Caco-2 (cell line): Measurements from ENCODE around the gene PRG3. TPM values are rescaled to one million over a fixed set of nuclear protein-coding genes. Genes with fewer than 3 reads are reported as not detected.

Experiments used
- BruUV-seq: library from RNA; stranded (reverse); fragments of 400-500 nt; replicated peaks from 2 replicates; lab custom pipeline; 2021; lab: Mats Ljungman, UMichigan
- CTCF ChIA-PET: fragments of 300-600 bp; sonication (Branson Sonifier 250); formaldehyde crosslinking; loops from one replicate; lab custom pipeline; 2022; ENCODE audit warnings: antibody characterized with exemption; lab: Charles Lee
- POLR2A ChIA-PET: fragments of 300-600 bp; sonication (Branson Sonifier 250); formaldehyde crosslinking; loops from one replicate; lab custom pipeline; 2022; ENCODE audit warnings: antibody characterized with exemption; lab: Charles Lee
- DNase-seq, 2 experiments: peaks; one replicate each; pipeline versions ENCODE4 v3.0.0 to v3.0.0-alpha.2; 2020 to 2022
- H3K27me3 ChIP-seq: replicated peaks from 2 replicates; pipeline ENCODE4 v1.6.0; 2011; ENCODE audit warnings: low read length; ENCODE audit not compliant: control insufficient read depth, insufficient read depth
- H3K36me3 ChIP-seq: 2 replicates; pipeline ENCODE4 v1.5.1; 2011; ENCODE audit warnings: low read length; ENCODE audit not compliant: control insufficient read depth, insufficient read depth
- H3K4me1 ChIP-seq: fragments of 250-450 bp; sonication (Bioruptor Pico); 2 replicates; pipeline ENCODE4 v1.5.1; 2020; ENCODE audit warnings: mild to moderate bottlenecking
- H3K4me3 ChIP-seq: 2 replicates; pipeline ENCODE4 v1.5.1; 2011; ENCODE audit warnings: low read depth, mild to moderate bottlenecking, control low read depth, low read length
- H3K9me3 ChIP-seq: fragments of 250-450 bp; sonication (Bioruptor Pico); 2 replicates; pipeline ENCODE4 v1.5.1; 2020; ENCODE audit warnings: mild to moderate bottlenecking, moderate library complexity
- H3K27ac Mint-ChIP-seq: one replicate; pipeline ENCODE4 v1.8.0; 2022; ENCODE audit warnings: mixed read lengths; ENCODE audit not compliant: unreplicated experiment
- H3K27me3 Mint-ChIP-seq: one replicate; pipeline ENCODE4 v1.8.0; 2022; ENCODE audit warnings: mixed read lengths; ENCODE audit not compliant: insufficient read depth, unreplicated experiment
- H3K36me3 Mint-ChIP-seq: one replicate; pipeline ENCODE4 v1.8.0; 2022; ENCODE audit warnings: mild to moderate bottlenecking, mixed read lengths; ENCODE audit not compliant: insufficient read depth, unreplicated experiment
- H3K4me1 Mint-ChIP-seq: one replicate; pipeline ENCODE4 v1.8.0; 2022; ENCODE audit warnings: low read depth, mixed read lengths; ENCODE audit not compliant: unreplicated experiment
- H3K4me3 Mint-ChIP-seq: one replicate; pipeline ENCODE4 v1.8.0; 2022; ENCODE audit warnings: mild to moderate bottlenecking, moderate library complexity, mixed read lengths; ENCODE audit not compliant: unreplicated experiment
- H3K9me3 Mint-ChIP-seq: one replicate; pipeline ENCODE4 v1.8.0; 2022; ENCODE audit warnings: mixed read lengths; ENCODE audit not compliant: unreplicated experiment
- CTCF ChIP-seq, 2 experiments: fragments of 200-600 bp in 1 of 2; IDR thresholded peaks; 1 replicate in 1 of 2; 2 replicates in 1 of 2; pipeline versions ENCODE4 v1.5.1 to v1.8.0; 2011 to 2022; ENCODE audit warnings: antibody characterized with exemption in 1 of 2, control low read depth in 1 of 2, inconsistent platforms in 1 of 2, low read depth in 1 of 2, low read length in 1 of 2, mild to moderate bottlenecking in 1 of 2, moderate library complexity in 1 of 2; ENCODE audit not compliant: insufficient read depth in 1 of 2, severe bottlenecking in 1 of 2, unreplicated experiment in 1 of 2
- intact Hi-C: fragments of 100-400 bp; cut with micrococcal nuclease; formaldehyde crosslinking; loops from one replicate; pipeline ENCODE4 v1.10.0; 2022; ENCODE audit not compliant: unreplicated experiment
- total RNA-seq: library from RNA; stranded (reverse); gene quantifications from 2 replicates; pipeline ENCODE4 v1.2.3, GENCODE V29; 2022

PRG3 gene
- total RNA-seq, 1 experiment from 2014 or later: not detected

DNA sequence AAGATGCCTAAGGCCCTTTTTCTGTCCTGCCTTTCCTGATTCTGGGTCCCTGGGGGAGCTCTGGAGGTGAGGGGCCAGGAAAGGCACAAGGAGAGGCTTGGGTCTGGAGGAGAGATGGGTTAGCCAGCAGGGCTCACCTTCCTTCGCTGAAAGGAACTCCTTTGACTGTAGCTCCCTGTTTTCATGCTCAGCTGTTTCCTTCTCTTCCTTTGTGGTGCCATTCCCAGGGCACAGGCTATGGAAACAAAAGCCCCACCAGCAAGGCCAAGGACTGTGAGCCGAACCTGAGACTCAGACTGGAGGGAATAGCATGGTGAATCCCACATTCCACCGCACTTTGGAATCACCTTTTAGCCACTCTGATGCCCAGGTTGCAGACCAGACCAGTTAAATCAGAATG lies 35.5 kb upstream of the PRG3 start:
- H3K4me1 Mint-ChIP-seq: peaks cover 7% of the 10 kb centered on the region
- intact Hi-C loops: no loop called here
- Histone ChIP-seq H3K4me3 (no peak overlapping the region), H3K36me3 (no peaks in the 10 kb centered on the region), H3K27me3 (no peaks in the 10 kb centered on the region; the same call in 1 of the 2 replicates), H3K9me3 (no peaks in the 10 kb centered on the region), H3K4me1 (no peaks in the 10 kb centered on the region)
- CTCF ChIA-PET: no interaction called here
- H3K9me3 Mint-ChIP-seq: no peaks in the 10 kb centered on the region
- TF ChIP-seq CTCF (IDR thresholded peaks at IDR 0.05; ENCODE audit: insufficient read depth in 1 of 2, low read depth in 1 of 2, low read length in 1 of 2, severe bottlenecking in 1 of 2, unreplicated experiment in 1 of 2): no peak
- peaks cover 15% of the 10 kb centered on the region for H3K27me3 Mint-ChIP-seq
- no peak overlapping the region for H3K27ac Mint-ChIP-seq
- no peaks in the 10 kb centered on the region for H3K36me3 Mint-ChIP-seq
- no peak overlapping the region for H3K4me3 Mint-ChIP-seq
- POLR2A ChIA-PET: no interaction called here
- no peak for DNase-seq
- no TSS peak for BruUV-seq

DNA sequence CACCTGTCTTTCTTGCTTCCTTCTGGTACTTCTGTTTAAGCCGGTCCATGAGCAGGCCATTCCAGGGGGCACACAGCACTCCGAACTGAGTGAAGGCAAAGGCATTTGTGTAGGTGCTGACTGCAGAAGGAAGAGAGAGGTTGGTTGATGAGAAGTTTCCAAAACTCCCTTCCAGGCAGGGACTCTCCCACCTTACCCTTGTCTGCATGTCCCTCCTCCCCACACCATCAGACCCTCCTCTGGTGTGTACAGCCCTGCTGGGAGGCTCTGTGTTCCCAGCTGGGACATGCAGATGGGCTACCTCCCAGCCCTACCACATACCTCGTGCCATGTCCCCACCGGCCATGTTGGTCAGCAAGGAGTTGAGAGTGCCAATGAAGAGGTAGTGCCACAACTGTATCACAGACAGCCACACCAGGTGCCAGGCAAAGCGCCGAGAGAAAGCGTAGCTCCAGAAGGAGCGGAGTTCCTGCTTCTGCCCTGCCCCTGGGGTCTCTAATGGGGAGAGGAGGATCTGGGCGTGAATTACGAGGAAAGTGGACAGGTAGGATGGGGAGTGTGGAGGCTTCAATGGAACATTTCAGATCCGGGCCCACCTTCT lies 33.8 kb upstream of the PRG3 start:
- Mint-ChIP-seq H3K4me3 (no peak overlapping the region), H3K27ac (no peak overlapping the region), H3K36me3 (no peaks in the 10 kb centered on the region), H3K4me1 (peaks cover 7% of the 10 kb centered on the region), H3K27me3 (peaks cover 10% of the 10 kb centered on the region), H3K9me3 (no peaks in the 10 kb centered on the region)
- no peaks in the 10 kb centered on the region for H3K4me1 ChIP-seq
- no peak overlapping the region for H3K4me3 ChIP-seq
- DNase-seq: no peak
- no peaks in the 10 kb centered on the region for H3K36me3 ChIP-seq
- no peak for TF ChIP-seq CTCF (IDR thresholded peaks at IDR 0.05; ENCODE audit: insufficient read depth in 1 of 2, low read depth in 1 of 2, low read length in 1 of 2, severe bottlenecking in 1 of 2, unreplicated experiment in 1 of 2)
- intact Hi-C loops: no loop called here
- no peaks in the 10 kb centered on the region for H3K9me3 ChIP-seq
- no TSS peak for BruUV-seq
- POLR2A ChIA-PET: no interaction called here
- H3K27me3 ChIP-seq: no peaks in the 10 kb centered on the region
- CTCF ChIA-PET: no interaction called here

DNA sequence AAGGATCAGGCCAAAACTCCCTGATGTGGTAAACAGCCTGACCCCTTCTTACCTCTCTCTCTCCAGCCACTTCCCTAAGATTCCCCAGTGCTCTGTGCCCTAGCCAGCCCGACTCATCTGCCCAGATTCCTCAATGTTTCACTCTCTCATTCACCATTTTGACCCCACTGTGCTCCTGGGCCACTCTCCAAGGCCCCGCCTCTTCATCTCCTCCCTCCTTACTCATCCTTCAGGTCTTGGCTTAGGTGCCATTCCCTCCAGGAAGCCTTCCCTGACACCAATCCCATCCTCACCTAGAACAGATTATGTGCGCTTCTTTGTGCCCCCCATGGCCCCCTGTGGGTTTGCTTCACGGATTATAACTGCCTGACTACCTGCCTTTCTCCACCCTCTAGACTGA lies 32.7 kb upstream of the PRG3 start:
- CTCF ChIA-PET: no interaction called here
- Mint-ChIP-seq H3K4me3 (no peak overlapping the region), H3K9me3 (no peaks in the 10 kb centered on the region), H3K4me1 (peaks cover 7% of the 10 kb centered on the region), H3K36me3 (no peaks in the 10 kb centered on the region), H3K27me3 (peaks cover 7% of the 10 kb centered on the region), H3K27ac (no peak overlapping the region)
- Histone ChIP-seq H3K4me3 (no peak overlapping the region), H3K4me1 (no peaks in the 10 kb centered on the region), H3K27me3 (no peaks in the 10 kb centered on the region), H3K36me3 (no peaks in the 10 kb centered on the region), H3K9me3 (no peaks in the 10 kb centered on the region)
- BruUV-seq: no TSS peak
- no peak for TF ChIP-seq CTCF (IDR thresholded peaks at IDR 0.05; ENCODE audit: insufficient read depth in 1 of 2, low read depth in 1 of 2, low read length in 1 of 2, severe bottlenecking in 1 of 2, unreplicated experiment in 1 of 2)
- DNase-seq: no peak
- intact Hi-C loops: no loop called here
- POLR2A ChIA-PET: no interaction called here
